BLaER1 treated with 17β-estradiol and CSF1 and Interleukin-3, amounts not matched to agents 10 nM and 100 nM (cell line): ENCODE results near the gene DCST1.

Experiments used
- H3K27ac ChIP-seq, 11 experiments: shearing (Covaris generic); formaldehyde crosslinking; 2 replicates each; pipeline ENCODE4 v1.8.1; 2022
- H3K27me3 ChIP-seq, 11 experiments: shearing (Covaris generic); formaldehyde crosslinking; 2 replicates each; pipeline ENCODE4 v1.8.1; 2022
- H3K36me3 ChIP-seq, 11 experiments: shearing (Covaris generic); formaldehyde crosslinking; 2 replicates each; pipeline ENCODE4 v1.8.1; 2022
- H3K4me1 ChIP-seq, 10 experiments: shearing (Covaris generic); formaldehyde crosslinking; 2 replicates each; pipeline ENCODE4 v1.8.1; 2022
- H3K4me2 ChIP-seq, 11 experiments: shearing (Covaris generic); formaldehyde crosslinking; 2 replicates each; pipeline ENCODE4 v1.8.1; 2022
- H3K4me3 ChIP-seq, 10 experiments: shearing (Covaris generic); formaldehyde crosslinking; 2 replicates each; pipeline ENCODE4 v1.8.1; 2022
- H3K9ac ChIP-seq, 11 experiments: shearing (Covaris generic); formaldehyde crosslinking; 2 replicates each; pipeline ENCODE4 v1.8.1; 2022
- H3K9me3 ChIP-seq, 11 experiments: shearing (Covaris generic); formaldehyde crosslinking; replicated peaks in 1 of 11; 2 replicates each; pipeline ENCODE4 v1.8.1; 2022
- H4K20me1 ChIP-seq, 11 experiments: shearing (Covaris generic); formaldehyde crosslinking; 2 replicates each; pipeline ENCODE4 v1.8.1; 2022
- Cebpa-rat ChIP-seq, 11 experiments: shearing (Covaris generic); IDR thresholded peaks; 2 replicates each; pipeline ENCODE4 v1.8.1; 2022

Gene DCST1

GRCh38 chr1:155018617-155019348 lies 14.8 kb upstream of the DCST1 start:
- Histone ChIP-seq H4K20me1 (peaks cover 0 to 59% (median 11%) of the 10 kb centered on the region in 11 experiments; a peak in 11 of 22 replicates), H3K27me3 (no peaks in the 10 kb centered on the region), H3K9ac (peak overlapping the region in 9 of 11 experiments; percentile 8 to 76 (median 56); a peak in 14 of 22 replicates), H3K4me1 (peaks cover 67 to 81% (median 74%) of the 10 kb centered on the region in 10 experiments), H3K4me2 (peak overlapping the region; percentile 93 to 100 (median 98)), H3K36me3 (peaks cover 12 to 48% (median 18%) of the 10 kb centered on the region in 11 experiments; a peak in 17 of 22 replicates), H3K4me3 (peak overlapping the region in 1 of 10 experiments; percentile 21; a peak in 2 of 20 replicates), H3K27ac (peak overlapping the region in 8 of 11 experiments; percentile 1 to 77 (median 22); a peak in 5 of 22 replicates), H3K9me3 (no peaks in the 10 kb centered on the region)
- no peak for TF ChIP-seq Cebpa-rat (IDR thresholded peaks at IDR 0.05)

GRCh38 chr1:155019377-155020245 lies 14.0 kb upstream of the DCST1 start:
- Histone ChIP-seq H4K20me1 (peaks cover 0 to 51% (median 11%) of the 10 kb centered on the region in 11 experiments; a peak in 11 of 22 replicates), H3K9ac (peak overlapping the region in 3 of 11 experiments; percentile 7 to 76 (median 72); a peak in 3 of 22 replicates), H3K4me3 (no peak overlapping the region), H3K4me1 (peaks cover 58 to 72% (median 66%) of the 10 kb centered on the region in 10 experiments), H3K4me2 (peak overlapping the region in 5 of 11 experiments; percentile 97 to 100 (median 99); a peak in 11 of 22 replicates), H3K27ac (0 out of 22 replicates have a peak overlapping the region, but pooled peaks of 1 of the 11 experiments have one; percentile 77), H3K36me3 (peaks cover 10 to 40% (median 14%) of the 10 kb centered on the region in 11 experiments; a peak in 17 of 22 replicates), H3K9me3 (no peaks in the 10 kb centered on the region), H3K27me3 (no peaks in the 10 kb centered on the region)
- no peak for TF ChIP-seq Cebpa-rat (IDR thresholded peaks at IDR 0.05)

GRCh38 chr1:155022136-155022926 lies 11.3 kb upstream of the DCST1 start:
- Histone ChIP-seq H3K4me2 (peak overlapping the region in 10 of 11 experiments; percentile 18 to 49 (median 33); a peak in 18 of 22 replicates), H3K4me1 (peaks cover 32 to 45% (median 38%) of the 10 kb centered on the region in 10 experiments)
- TF ChIP-seq Cebpa-rat (IDR thresholded peaks at IDR 0.05), result no peak

GRCh38 chr1:155022927-155023236 lies 10.7 kb upstream of the DCST1 start:
- peak overlapping the region in 10 of 11 experiments; percentile 18 to 49 (median 33); a peak in 17 of 22 replicates for H3K4me2 ChIP-seq
- peaks cover 0 to 24% (median 0%) of the 10 kb centered on the region in 11 experiments; a peak in 6 of 22 replicates for H4K20me1 ChIP-seq
- TF ChIP-seq Cebpa-rat (IDR thresholded peaks at IDR 0.05), result no peak
- H3K36me3 ChIP-seq, result peaks cover 0 to 15% (median 0%) of the 10 kb centered on the region in 11 experiments; a peak in 3 of 22 replicates
- no peak overlapping the region for H3K27ac ChIP-seq
- H3K4me3 ChIP-seq, result no peak overlapping the region
- H3K9me3 ChIP-seq, result no peaks in the 10 kb centered on the region
- H3K27me3 ChIP-seq, result no peaks in the 10 kb centered on the region
- peaks cover 27 to 41% (median 33%) of the 10 kb centered on the region in 10 experiments for H3K4me1 ChIP-seq
- H3K9ac ChIP-seq, result 0 out of 22 replicates have a peak overlapping the region, but pooled peaks of 1 of the 11 experiments have one; percentile 13

More at GRCh38 chr1:155022136-155022926, 11.3 kb upstream of the DCST1 start:
- H3K36me3 ChIP-seq, result peaks cover 0 to 15% (median 0%) of the 10 kb centered on the region in 11 experiments; a peak in 3 of 22 replicates
- H3K9ac ChIP-seq, result 0 out of 22 replicates have a peak overlapping the region, but pooled peaks of 1 of the 11 experiments have one; percentile 13
- H3K27ac ChIP-seq, result no peak overlapping the region
- no peak overlapping the region for H3K4me3 ChIP-seq
- H3K9me3 ChIP-seq, result no peaks in the 10 kb centered on the region
- no peaks in the 10 kb centered on the region for H3K27me3 ChIP-seq
- H4K20me1 ChIP-seq, result peaks cover 0 to 27% (median 0%) of the 10 kb centered on the region in 11 experiments; a peak in 6 of 22 replicates

GRCh38 chr1:155023627-155024026 lies 10.0 kb upstream of the DCST1 start:
- Histone ChIP-seq H3K27me3 (no peaks in the 10 kb centered on the region), H3K4me3 (no peak overlapping the region), H3K9ac (no peak overlapping the region), H3K36me3 (peaks cover 0 to 13% (median 0%) of the 10 kb centered on the region in 11 experiments; a peak in 3 of 22 replicates), H4K20me1 (peaks cover 0 to 19% (median 0%) of the 10 kb centered on the region in 11 experiments; a peak in 6 of 22 replicates), H3K9me3 (no peaks in the 10 kb centered on the region), H3K4me2 (no peak overlapping the region; a peak in 1 of 22 replicates), H3K27ac (no peak overlapping the region), H3K4me1 (peaks cover 19 to 39% (median 26%) of the 10 kb centered on the region in 10 experiments)
- no peak for TF ChIP-seq Cebpa-rat (IDR thresholded peaks at IDR 0.05)

- peaks cover 0 to 12% (median 0%) of the 10 kb centered on the region in 11 experiments; a peak in 5 of 22 replicates for H4K20me1 ChIP-seq
- no peak overlapping the region for H3K9ac ChIP-seq
- TF ChIP-seq Cebpa-rat (IDR thresholded peaks at IDR 0.05), result no peak
- H3K4me1 ChIP-seq, result peaks cover 12 to 37% (median 23%) of the 10 kb centered on the region in 10 experiments
- H3K27me3 ChIP-seq, result no peaks in the 10 kb centered on the region
- H3K4me3 ChIP-seq, result no peak overlapping the region
- H3K27ac ChIP-seq, result no peak overlapping the region
- peaks cover 0 to 6% (median 0%) of the 10 kb centered on the region in 11 experiments; a peak in 3 of 22 replicates for H3K36me3 ChIP-seq
- H3K4me2 ChIP-seq, result no peak overlapping the region
- H3K9me3 ChIP-seq, result no peaks in the 10 kb centered on the region
These were observed 9.3 kb upstream of the DCST1 start for GRCh38 chr1:155024315-155024714.

- no peak for TF ChIP-seq Cebpa-rat (IDR thresholded peaks at IDR 0.05)
- Histone ChIP-seq H3K4me3 (no peak overlapping the region), H4K20me1 (peaks cover 0 to 5% (median 0%) of the 10 kb centered on the region in 11 experiments; a peak in 2 of 22 replicates), H3K4me2 (no peak overlapping the region), H3K27ac (no peak overlapping the region), H3K9me3 (no peaks in the 10 kb centered on the region), H3K27me3 (no peaks in the 10 kb centered on the region), H3K36me3 (no peaks in the 10 kb centered on the region), H3K4me1 (peaks cover 11 to 29% (median 16%) of the 10 kb centered on the region in 10 experiments; a peak in 19 of 20 replicates), H3K9ac (no peak overlapping the region)
These were observed 7.5 kb upstream of the DCST1 start for GRCh38 chr1:155026154-155026553.

GRCh38 chr1:155026588-155026987 lies 7.0 kb upstream of the DCST1 start:
- TF ChIP-seq Cebpa-rat (IDR thresholded peaks at IDR 0.05), result no peak
- no peak overlapping the region for H3K9ac ChIP-seq
- peaks cover 11 to 26% (median 16%) of the 10 kb centered on the region in 10 experiments; a peak in 19 of 20 replicates for H3K4me1 ChIP-seq
- H3K27me3 ChIP-seq, result no peaks in the 10 kb centered on the region
- no peak overlapping the region for H3K4me3 ChIP-seq
- H3K27ac ChIP-seq, result no peak overlapping the region
- no peak overlapping the region for H3K4me2 ChIP-seq
- H3K36me3 ChIP-seq, result no peaks in the 10 kb centered on the region
- H4K20me1 ChIP-seq, result peaks cover 0 to 5% (median 0%) of the 10 kb centered on the region in 11 experiments; a peak in 2 of 22 replicates
- H3K9me3 ChIP-seq, result no peaks in the 10 kb centered on the region
